K562 treated with DMSO at 1 percent for 12 hours (cell line): Measurements from ENCODE around the gene OR2D3. TPM values are rescaled to one million over a fixed set of nuclear protein-coding genes. Genes with fewer than 3 reads are reported as not detected.

ENCODE experiments used
- total RNA-seq: library from RNA; unstranded; fragments of 300-600 nt; gene quantifications from 2 replicates; pipeline ENCODE4 v1.2.3, GENCODE V29; 2022; ENCODE audit not compliant: insufficient read depth

OR2D3 gene
- not detected in 2 replicates for total RNA-seq

GRCh38 chr11:6920702-6921101, at the start of gene OR2D3:
Gene OR2D3 (plus strand): TSS chr11:6921002. CDS start chr11:6921002, 0 bp downstream.

GRCh38 chr11:6876325-6876724, 44.5 kb upstream of the OR2D3 start, which contains the start of gene OR10A4:
Gene OR10A4 (plus strand): TSS chr11:6876625. CDS start chr11:6876648, 23 bp downstream.

GRCh38 chr11:6892400-6892799, 28.4 kb upstream of the OR2D3 start, which contains the start of gene OR2D2:
Gene OR2D2 (minus strand): TSS chr11:6892500. CDS start chr11:6892500, 0 bp downstream.

GRCh38 chr11:6926208-6927029, 5.6 kb downstream of the OR2D3 start, which contains the start of gene ZNF215:
Gene ZNF215 (plus strand): TSS chr11:6926426. CDS start chr11:6932273, 5,847 bp downstream.

Other genes starting within 250 kb of the OR2D3 start
- gene MRPL17, start 237.7 kb upstream of the OR2D3 start, total RNA-seq, result 52.5 and 70.2 TPM in 2 replicates
- gene OR2AG2, start 149.0 kb upstream of the OR2D3 start, total RNA-seq, result not detected in 2 replicates
- gene OR2AG1, start 138.0 kb upstream of the OR2D3 start, total RNA-seq, result not detected in 2 replicates
- gene OR6A2, start 121.3 kb upstream of the OR2D3 start, total RNA-seq, result 0.17 TPM in 1 of 2 replicates, not detected in the other
- gene OR10A5, start 75.3 kb upstream of the OR2D3 start, total RNA-seq, result not detected in 2 replicates
- gene OR10A2, start 57.9 kb upstream of the OR2D3 start, total RNA-seq, result not detected in 2 replicates
- not detected in 2 replicates for gene OR10A4, start 44.4 kb upstream of the OR2D3 start, total RNA-seq
- gene OR2D2, start 28.5 kb upstream of the OR2D3 start, total RNA-seq, result not detected in 2 replicates
- gene ZNF215, start 5.4 kb downstream of the OR2D3 start, total RNA-seq, result 3.4 and 7.9 TPM in 2 replicates
- gene ZNF214, start 99.3 kb downstream of the OR2D3 start, total RNA-seq, result 0.94 TPM in 1 of 2 replicates, not detected in the other
- gene NLRP14, start 99.5 kb downstream of the OR2D3 start, total RNA-seq, result 0.21 TPM in 1 of 2 replicates, not detected in the other
- gene RBMXL2, start 168.0 kb downstream of the OR2D3 start, total RNA-seq, result 1.1 TPM in 1 of 2 replicates, not detected in the other